IMR-90 (cell line): ENCODE data around the gene ABHD16A. TPM values are rescaled to one million over a fixed set of nuclear protein-coding genes. Genes with fewer than 3 reads are reported as not detected.

Experiments
- ATAC-seq: fragments of 200-7000 bp; cut with Tn5 transposase; 2 replicates; pipeline ENCODE4 v1.9.1; 2020; ENCODE audit warnings: low read depth, mild to moderate bottlenecking, moderate library complexity
- BruUV-seq: library from RNA; stranded (reverse); fragments of 400-500 nt; replicated peaks from 2 replicates; lab custom pipeline; 2021; lab: Mats Ljungman, UMichigan
- CTCF ChIA-PET: fragments of 300-600 bp; formaldehyde crosslinking; extraction: SDS; loops from one replicate; lab custom pipeline; 2021; ENCODE audit warnings: antibody characterized with exemption; lab: Yijun Ruan, JAX
- POLR2A ChIA-PET: fragments of 300-600 bp; sonication (Branson Sonifier 250); formaldehyde crosslinking; loops from one replicate; lab custom pipeline; 2022; ENCODE audit warnings: antibody characterized with exemption; ENCODE audit not compliant: unreplicated experiment; lab: Charles Lee
- DNase-seq: peaks from one replicate; pipeline ENCODE4 v3.0.0; 2013
- H2AFZ ChIP-seq: replicated peaks from 2 replicates; pipeline ENCODE3; 2013; ENCODE audit warnings: low read length, mild to moderate bottlenecking; ENCODE audit not compliant: poor library complexity
- H2AK5ac ChIP-seq: 2 replicates; pipeline ENCODE4 v1.6.1; 2013; ENCODE audit warnings: low read depth, low read length, inconsistent platforms
- H2AK9ac ChIP-seq: replicated peaks from 2 replicates; pipeline ENCODE3; 2013; ENCODE audit warnings: mild to moderate bottlenecking, low read depth, low read length, moderate library complexity; ENCODE audit not compliant: poor library complexity
- H2BK120ac ChIP-seq: 2 replicates; pipeline ENCODE4 v1.6.1; 2013; ENCODE audit warnings: low read depth, low read length, inconsistent platforms
- H2BK15ac ChIP-seq: 3 replicates; pipeline ENCODE4 v1.6.1; 2013; ENCODE audit warnings: low read depth, low read length, inconsistent platforms
- H2BK20ac ChIP-seq: 2 replicates; pipeline ENCODE4 v1.6.1; 2013; ENCODE audit warnings: low read depth, mild to moderate bottlenecking, inconsistent platforms, low read length, moderate library complexity
- H2BK5ac ChIP-seq: 2 replicates; pipeline ENCODE4 v1.6.1; 2013; ENCODE audit warnings: mild to moderate bottlenecking, low read depth, low read length, inconsistent platforms; ENCODE audit not compliant: poor library complexity, severe bottlenecking
- H3K14ac ChIP-seq: replicated peaks from 2 replicates; pipeline ENCODE4 v1.6.1; 2013; ENCODE audit warnings: low read depth, low read length, inconsistent platforms
- H3K18ac ChIP-seq: 2 replicates; pipeline ENCODE4 v1.6.1; 2013; ENCODE audit warnings: low read depth, low read length, control low read depth
- H3K23ac ChIP-seq: 2 replicates; pipeline ENCODE4 v1.6.1; 2013; ENCODE audit warnings: low read depth, low read length, inconsistent platforms
- H3K27ac ChIP-seq: 2 replicates; pipeline ENCODE4 v1.5.1; 2013; ENCODE audit warnings: mild to moderate bottlenecking, control low read depth, low read length; ENCODE audit not compliant: insufficient read depth
- H3K27me3 ChIP-seq: 2 replicates; pipeline ENCODE4 v1.6.1; 2013; ENCODE audit warnings: low read length; ENCODE audit not compliant: control insufficient read depth, insufficient read depth
- H3K36me3 ChIP-seq: 2 replicates; pipeline ENCODE4 v1.6.1; 2013; ENCODE audit warnings: low read length, mixed read lengths; ENCODE audit not compliant: control insufficient read depth, insufficient read depth
- H3K4ac ChIP-seq: 2 replicates; pipeline ENCODE4 v1.6.1; 2013; ENCODE audit warnings: low read depth, low read length, inconsistent platforms
- H3K4me1 ChIP-seq: 2 replicates; pipeline ENCODE4 v1.6.1; 2013; ENCODE audit warnings: low read length, mixed read lengths; ENCODE audit not compliant: control insufficient read depth, insufficient read depth
- H3K4me2 ChIP-seq: 2 replicates; pipeline ENCODE4 v1.6.1; 2013; ENCODE audit warnings: low read depth, mild to moderate bottlenecking, control low read depth, low read length, moderate library complexity
- H3K4me3 ChIP-seq: 2 replicates; pipeline ENCODE4 v1.5.1; 2013; ENCODE audit warnings: low read depth, mild to moderate bottlenecking, control low read depth, low read length, moderate library complexity; ENCODE audit not compliant: insufficient read depth
- H3K56ac ChIP-seq: 2 replicates; pipeline ENCODE4 v1.6.1; 2013; ENCODE audit warnings: low read length, inconsistent platforms; ENCODE audit not compliant: insufficient read depth; ENCODE audit errors: extremely low read depth
- H3K79me1 ChIP-seq, 2 experiments: 2 replicates each; pipeline ENCODE4 v1.6.1; 2013; ENCODE audit warnings: low read length in 2 of 2, inconsistent platforms in 1 of 2, low read depth in 1 of 2
- H3K9ac ChIP-seq: 2 replicates; pipeline ENCODE4 v1.6.1; 2013; ENCODE audit warnings: low read depth, low read length, control low read depth
- H3K9me1 ChIP-seq: 2 replicates; pipeline ENCODE4 v1.6.1; 2013; ENCODE audit warnings: low read length, inconsistent platforms; ENCODE audit not compliant: insufficient read depth
- H3K9me3 ChIP-seq: 2 replicates; pipeline ENCODE4 v1.6.1; 2013; ENCODE audit warnings: low read length; ENCODE audit not compliant: control insufficient read depth, insufficient read depth
- H4K20me1 ChIP-seq: 2 replicates; pipeline ENCODE4 v1.6.1; 2013; ENCODE audit warnings: low read length, inconsistent platforms; ENCODE audit not compliant: insufficient read depth
- H4K5ac ChIP-seq: 2 replicates; pipeline ENCODE4 v1.6.1; 2013; ENCODE audit warnings: mild to moderate bottlenecking, low read depth, low read length, control low read depth
- H4K8ac ChIP-seq, 2 experiments: 2 replicates each; pipeline ENCODE4 v1.6.1; 2013; ENCODE audit warnings: low read depth in 2 of 2, low read length in 2 of 2, control low read depth in 1 of 2, inconsistent platforms in 1 of 2
- H4K91ac ChIP-seq: 2 replicates; pipeline ENCODE4 v1.6.1; 2013; ENCODE audit warnings: low read depth, low read length, inconsistent platforms; ENCODE audit not compliant: insufficient read depth
- BHLHE40 ChIP-seq: fragments of 150-350 bp; IDR thresholded peaks from 2 replicates; pipeline ENCODE4 v1.6.1; 2016; ENCODE audit warnings: mild to moderate bottlenecking, low read depth, low read length
- CEBPB ChIP-seq: IDR thresholded peaks from 2 replicates; pipeline ENCODE4 v1.6.1; 2012; ENCODE audit warnings: low read depth, low read length, improper control_type of control experiment
- ELK1 ChIP-seq: fragments of 150-350 bp; IDR thresholded peaks from 2 replicates; pipeline ENCODE4 v1.6.1; 2016; ENCODE audit warnings: low read depth, mild to moderate bottlenecking, low read length, moderate library complexity, borderline replicate concordance
- FOS ChIP-seq: fragments of 150-350 bp; IDR thresholded peaks from 2 replicates; pipeline ENCODE4 v1.6.1; 2016; ENCODE audit warnings: low read depth, low read length
- MXI1 ChIP-seq: IDR thresholded peaks from 2 replicates; pipeline ENCODE4 v1.6.1; 2012; ENCODE audit warnings: low read depth, mild to moderate bottlenecking, low read length, moderate library complexity, borderline replicate concordance
- NFE2L2 ChIP-seq: fragments of 150-350 bp; IDR thresholded peaks from 2 replicates; pipeline ENCODE4 v1.6.1; 2016; ENCODE audit warnings: low read depth, mild to moderate bottlenecking, low read length
- POLR2A ChIP-seq: IDR thresholded peaks from 2 replicates; pipeline ENCODE4 v1.6.1; 2012; ENCODE audit warnings: mild to moderate bottlenecking, low read depth, low read length
- USF2 ChIP-seq: fragments of 150-350 bp; IDR thresholded peaks from 2 replicates; pipeline ENCODE4 v1.6.1; 2017; ENCODE audit warnings: mild to moderate bottlenecking, antibody characterized with exemption, low read length, low read depth
- WGBS, 2 experiments: methylation state at CpG; one replicate each; pipeline versions ENCODE4 v1.1.5 to v1.1.7; 2013; ENCODE audit warnings: missing lambda C conversion rate in 2 of 2; ENCODE audit not compliant: insufficient read length in 1 of 2; ENCODE audit errors: extremely low coverage in 2 of 2; 5-methylcytosine and 5-hydroxymethylcytosine counted together
- dilution Hi-C: fragments of 300-500 bp; cut with HindIII; formaldehyde crosslinking; loops from one replicate; pipeline ENCODE4 v1.14.3; 2018; ENCODE audit warnings: low sequenced_read_pairs; ENCODE audit not compliant: unreplicated experiment
- in situ Hi-C: fragments of 300-500 bp; cut with MboI; formaldehyde crosslinking; loops from 3 replicates; pipeline ENCODE4 v1.14.3; 2019; ENCODE audit warnings: low sequenced_read_pairs, inconsistent platforms, mixed read lengths
- intact Hi-C: fragments of 100-400 bp; cut with micrococcal nuclease; formaldehyde crosslinking; loops from 2 replicates; pipeline ENCODE4 v1.10.0; 2022
- microRNA-seq, 2 experiments: library from miRNA; stranded (forward) in 1 of 2; unstranded in 1 of 2; fragments of 10-50 nt in 1 of 2; fragments of <30 nt in 1 of 2; gene quantifications in 1 of 2; microRNA quantifications in 1 of 2; one replicate each; pipeline versions ENCODE3 to v1.1.0; 2013 to 2020; ENCODE audit not compliant: insufficient read depth in 1 of 2, insufficient read length in 1 of 2, unreplicated experiment in 1 of 2
- polyA plus RNA-seq, 3 experiments: library from polyadenylated mRNA; depleted of rRNA; stranded (reverse); fragments of >200 nt; gene quantifications; 2 replicates each; pipeline ENCODE4 v1.2.3, GENCODE V29; 2012; ENCODE audit warnings: low replicate concordance in 1 of 3
- small RNA-seq, 5 experiments: library from RNA; depleted of rRNA; stranded (forward); fragments of <200 nt; gene quantifications; one replicate each; pipeline ENCODE3, GENCODE V24; 2012
- total RNA-seq: library from RNA; depleted of rRNA; stranded (reverse); fragments of >200 nt; gene quantifications from 2 replicates; pipeline ENCODE4 v1.2.3, GENCODE V29; 2012; rRNA removed

The ABHD16A gene
- total and polyA plus RNA-seq, 2 of the 4 experiments (the other 2 are of a cell fraction): 31.5 to 35.1 TPM

DNA sequence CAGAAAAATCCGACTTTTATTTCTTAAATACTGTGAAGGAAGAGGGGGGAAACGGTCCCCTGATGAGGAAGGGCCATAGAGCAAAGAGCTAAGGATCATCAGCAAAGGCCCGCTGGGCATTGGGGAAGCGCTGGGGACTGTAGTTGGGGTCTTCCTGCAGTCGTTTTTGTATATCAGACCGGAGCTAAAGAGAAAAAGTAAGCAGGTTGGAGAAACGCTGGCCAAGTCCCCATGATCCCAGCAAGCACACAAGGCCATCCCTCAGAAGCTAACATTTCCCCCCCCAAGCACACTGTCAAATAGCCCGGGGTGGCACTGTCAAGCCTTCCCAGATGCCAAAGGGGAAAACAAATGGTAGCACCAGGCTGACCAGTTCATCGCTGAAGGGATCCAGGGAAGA, 64.1 kb downstream of the ABHD16A start:
- no peak overlapping the region for H2BK120ac ChIP-seq
- WGBS, 2 experiments: 80% methylated on average over 3 of the region's 9 CpGs; no CpG with 5 or more reads in 1 of the 2 experiments
- H4K20me1 ChIP-seq: peaks cover 16% of the 10 kb centered on the region
- no peak overlapping the region for H4K5ac ChIP-seq
- peaks cover 81% of the 10 kb centered on the region for H3K36me3 ChIP-seq
- H3K9me1 ChIP-seq: no peaks in the 10 kb centered on the region
- no peak overlapping the region for H2BK5ac ChIP-seq
- ATAC-seq (no peak), DNase-seq (no peak)
- intact Hi-C loops (no loop called here), dilution Hi-C loops (no loop called here), in situ Hi-C loops (no loop called here)
- no peak overlapping the region for H3K56ac ChIP-seq
- H3K9ac ChIP-seq: no peak overlapping the region
- H3K4me3 ChIP-seq: no peak overlapping the region
- H3K9me3 ChIP-seq: no peaks in the 10 kb centered on the region
- H3K27me3 ChIP-seq: no peaks in the 10 kb centered on the region
- H3K14ac ChIP-seq: no peak overlapping the region
- peak overlapping the region; percentile 71 for H2AK9ac ChIP-seq
- no peak overlapping the region for H4K91ac ChIP-seq
- H3K4me2 ChIP-seq: no peak overlapping the region
- no peaks in the 10 kb centered on the region; the same call in 1 of the 2 replicates for H3K4me1 ChIP-seq
- H2AFZ ChIP-seq: no peak overlapping the region
- no peak overlapping the region for H2BK15ac ChIP-seq
- H3K79me1 ChIP-seq: peaks cover 18 to 21% of the 10 kb centered on the region in 2 experiments
- no peak overlapping the region for H3K4ac ChIP-seq
- ChIA-PET POLR2A (interaction anchor here (0.7 to 1.3 kb wide), 2 partner anchors 22 to 68 kb away, joined by 3 to 5 read pairs; partner anchors contain the start of gene C6orf47), CTCF (no interaction called here)
- no peak overlapping the region for H4K8ac ChIP-seq
- H3K18ac ChIP-seq: no peak overlapping the region
- no peak overlapping the region for H2BK20ac ChIP-seq
- no TSS peak for BruUV-seq
- no peak overlapping the region for H2AK5ac ChIP-seq
- no peak overlapping the region for H3K27ac ChIP-seq
- no peak overlapping the region for H3K23ac ChIP-seq
- TF ChIP-seq ELK1 (no peak), BHLHE40 (no peak), MXI1 (no peak), FOS (no peak), USF2 (no peak), POLR2A (peak; percentile 20; the same call in 1 of the 2 replicates), NFE2L2 (no peak), CEBPB (no peak)

Small RNAs within 50 kb of the gene (microRNA-seq; reads per million reads assigned to microRNA genes)
- gene LY6G6D (ENCODE audit: insufficient read depth, insufficient read length) (not detected), gene MIR4646 (ENCODE audit: insufficient read depth in 1 of 2, insufficient read length in 1 of 2, unreplicated experiment in 1 of 2) (0.37 to 1.0 reads per million in 2 experiments), gene RF00019 (ENCODE audit: insufficient read depth, insufficient read length) (not detected)

Small RNAs within 50 kb of the gene (small RNA-seq; reads per million reads assigned to genes)
- 0 reads per million in 5 experiments for gene LY6G6D
- 0 reads per million in 5 experiments for gene MIR4646
- gene RF00019: 0 reads per million in 5 experiments

Other genes with a start within 250 kb of the ABHD16A start
Only the 30 nearest of the 39 such genes appear.
- 1.4 and 3.1 TPM in 2 replicates for gene ATP6V1G2, start 156.7 kb downstream of the ABHD16A start, total RNA-seq
- gene ATP6V1G2, start 156.7 kb downstream of the ABHD16A start, polyA plus RNA-seq (2012; rRNA removed): 4.8 and 6.5 TPM in 2 replicates
- gene NFKBIL1, start 155.7 kb downstream of the ABHD16A start, total RNA-seq: 10.0 and 10.8 TPM in 2 replicates
- 7.8 and 9.5 TPM in 2 replicates for gene NFKBIL1, start 155.7 kb downstream of the ABHD16A start, polyA plus RNA-seq (2012; rRNA removed)
- gene LTA, start 131.0 kb downstream of the ABHD16A start, total RNA-seq: not detected in 2 replicates
- not detected in 2 replicates for gene LTA, start 131.0 kb downstream of the ABHD16A start, polyA plus RNA-seq (2012; rRNA removed)
- gene TNF, start 127.8 kb downstream of the ABHD16A start, total RNA-seq: not detected in 2 replicates
- not detected in 2 replicates for gene TNF, start 127.8 kb downstream of the ABHD16A start, polyA plus RNA-seq (2012; rRNA removed)
- not detected in 2 replicates for gene LTB, start 120.9 kb downstream of the ABHD16A start, total RNA-seq
- not detected in 2 replicates for gene LTB, start 120.9 kb downstream of the ABHD16A start, polyA plus RNA-seq (2012; rRNA removed)
- not detected in 2 replicates for gene LST1, start 117.0 kb downstream of the ABHD16A start, total RNA-seq
- gene LST1, start 117.0 kb downstream of the ABHD16A start, polyA plus RNA-seq (2012; rRNA removed): not detected in 2 replicates
- not detected in 2 replicates for gene NCR3, start 110.3 kb downstream of the ABHD16A start, total RNA-seq
- gene NCR3, start 110.3 kb downstream of the ABHD16A start, polyA plus RNA-seq (2012; rRNA removed): not detected in 2 replicates
- not detected in 2 replicates for gene AIF1, start 88.1 kb downstream of the ABHD16A start, total RNA-seq
- gene AIF1, start 88.1 kb downstream of the ABHD16A start, polyA plus RNA-seq (2012; rRNA removed): not detected in 2 replicates
- gene PRRC2A, start 82.6 kb downstream of the ABHD16A start, total RNA-seq: 7.7 and 8.1 TPM in 2 replicates
- 88.6 and 101 TPM in 2 replicates for gene PRRC2A, start 82.6 kb downstream of the ABHD16A start, polyA plus RNA-seq (2012; rRNA removed)
- gene BAG6, start 50.7 kb downstream of the ABHD16A start, total RNA-seq: 40.7 and 41.4 TPM in 2 replicates
- gene BAG6, start 50.7 kb downstream of the ABHD16A start, polyA plus RNA-seq (2012; rRNA removed): 134 and 151 TPM in 2 replicates
- gene APOM, start 47.4 kb downstream of the ABHD16A start, total RNA-seq: 0.83 and 1.4 TPM in 2 replicates
- 3.5 and 3.8 TPM in 2 replicates for gene APOM, start 47.4 kb downstream of the ABHD16A start, polyA plus RNA-seq (2012; rRNA removed)
- 13.1 and 14.2 TPM in 2 replicates for gene C6orf47, start 42.5 kb downstream of the ABHD16A start, total RNA-seq
- gene C6orf47, start 42.5 kb downstream of the ABHD16A start, polyA plus RNA-seq (2012; rRNA removed): 8.9 and 9.0 TPM in 2 replicates
- gene GPANK1, start 38.3 kb downstream of the ABHD16A start, total RNA-seq: 6.1 and 7.2 TPM in 2 replicates
- 13.8 and 16.7 TPM in 2 replicates for gene GPANK1, start 38.3 kb downstream of the ABHD16A start, polyA plus RNA-seq (2012; rRNA removed)
- gene CSNK2B, start 37.2 kb downstream of the ABHD16A start, total RNA-seq: 218 and 240 TPM in 2 replicates
- 178 and 194 TPM in 2 replicates for gene CSNK2B, start 37.2 kb downstream of the ABHD16A start, polyA plus RNA-seq (2012; rRNA removed)
- gene LY6G5B, start 33.3 kb downstream of the ABHD16A start, total RNA-seq: 1.9 and 2.2 TPM in 2 replicates
- 10.2 and 13.6 TPM in 2 replicates for gene LY6G5B, start 33.3 kb downstream of the ABHD16A start, polyA plus RNA-seq (2012; rRNA removed)
- gene LY6G5C, start 22.3 kb downstream of the ABHD16A start, total RNA-seq: 0.18 TPM in 1 of 2 replicates, not detected in the other
- 2.0 and 2.1 TPM in 2 replicates for gene LY6G5C, start 22.3 kb downstream of the ABHD16A start, polyA plus RNA-seq (2012; rRNA removed)
- gene LY6G6F, start 3.5 kb upstream of the ABHD16A start, total RNA-seq: not detected in 2 replicates
- not detected in 2 replicates for gene LY6G6F, start 3.5 kb upstream of the ABHD16A start, polyA plus RNA-seq (2012; rRNA removed)
- gene LY6G6D, start 12.0 kb upstream of the ABHD16A start, total RNA-seq: not detected in 2 replicates
- not detected in 2 replicates for gene LY6G6D, start 12.0 kb upstream of the ABHD16A start, polyA plus RNA-seq (2012; rRNA removed)
- not detected in 2 replicates for gene LY6G6C, start 18.4 kb upstream of the ABHD16A start, total RNA-seq
- gene LY6G6C, start 18.4 kb upstream of the ABHD16A start, polyA plus RNA-seq (2012; rRNA removed): not detected in 2 replicates
- not detected in 2 replicates for gene MPIG6B, start 20.0 kb upstream of the ABHD16A start, total RNA-seq
- gene MPIG6B, start 20.0 kb upstream of the ABHD16A start, polyA plus RNA-seq (2012; rRNA removed): not detected in 2 replicates
- 40.0 and 40.7 TPM in 2 replicates for gene DDAH2, start 26.0 kb upstream of the ABHD16A start, total RNA-seq
- gene DDAH2, start 26.0 kb upstream of the ABHD16A start, polyA plus RNA-seq (2012; rRNA removed): 57.9 and 58.4 TPM in 2 replicates
- gene CLIC1, start 33.2 kb upstream of the ABHD16A start, total RNA-seq: 992 and 1,185 TPM in 2 replicates
- 692 and 706 TPM in 2 replicates for gene CLIC1, start 33.2 kb upstream of the ABHD16A start, polyA plus RNA-seq (2012; rRNA removed)
- gene MSH5, start 36.7 kb upstream of the ABHD16A start, total RNA-seq: 4.7 and 5.6 TPM in 2 replicates
- gene MSH5, start 36.7 kb upstream of the ABHD16A start, polyA plus RNA-seq (2012; rRNA removed): 14.5 and 15.7 TPM in 2 replicates
- gene SAPCD1, start 59.3 kb upstream of the ABHD16A start, total RNA-seq: not detected in 2 replicates
- gene SAPCD1, start 59.3 kb upstream of the ABHD16A start, polyA plus RNA-seq (2012; rRNA removed): 2.2 and 2.3 TPM in 2 replicates
- gene VWA7, start 74.0 kb upstream of the ABHD16A start, total RNA-seq: under 0.01 and 0.28 TPM in 2 replicates
- gene VWA7, start 74.0 kb upstream of the ABHD16A start, polyA plus RNA-seq (2012; rRNA removed): 1.0 and 1.4 TPM in 2 replicates
- gene VARS1, start 92.4 kb upstream of the ABHD16A start, total RNA-seq: 32.2 and 41.2 TPM in 2 replicates
- 39.6 and 42.0 TPM in 2 replicates for gene VARS1, start 92.4 kb upstream of the ABHD16A start, polyA plus RNA-seq (2012; rRNA removed)
- 48.0 and 56.3 TPM in 2 replicates for gene LSM2, start 103.6 kb upstream of the ABHD16A start, total RNA-seq
- 55.0 and 61.0 TPM in 2 replicates for gene LSM2, start 103.6 kb upstream of the ABHD16A start, polyA plus RNA-seq (2012; rRNA removed)
- 1.3 and 1.4 TPM in 2 replicates for gene HSPA1L, start 112.0 kb upstream of the ABHD16A start, total RNA-seq
- 0.97 and 1.0 TPM in 2 replicates for gene HSPA1L, start 112.0 kb upstream of the ABHD16A start, polyA plus RNA-seq (2012; rRNA removed)
- 94.6 and 102 TPM in 2 replicates for gene HSPA1A, start 112.2 kb upstream of the ABHD16A start, total RNA-seq
- 93.1 and 95.3 TPM in 2 replicates for gene HSPA1A, start 112.2 kb upstream of the ABHD16A start, polyA plus RNA-seq (2012; rRNA removed)
- 93.6 and 118 TPM in 2 replicates for gene HSPA1B, start 124.4 kb upstream of the ABHD16A start, total RNA-seq
- 59.4 and 61.1 TPM in 2 replicates for gene HSPA1B, start 124.4 kb upstream of the ABHD16A start, polyA plus RNA-seq (2012; rRNA removed)